ENCODE measurements around the gene SORCS2.

GRCh38 chr4:7392438-7393421 lies 200.4 kb downstream of the SORCS2 start:
- TF ChIP-seq POLR2A (IDR thresholded peaks at IDR 0.05) (no peak), CTCF (IDR thresholded peaks at IDR 0.05) (no peak)

All from esophagus squamous epithelium (tissue), 4 donors.